ENCODE measurements around the gene RUNX2.

The RUNX2 gene

DNA sequence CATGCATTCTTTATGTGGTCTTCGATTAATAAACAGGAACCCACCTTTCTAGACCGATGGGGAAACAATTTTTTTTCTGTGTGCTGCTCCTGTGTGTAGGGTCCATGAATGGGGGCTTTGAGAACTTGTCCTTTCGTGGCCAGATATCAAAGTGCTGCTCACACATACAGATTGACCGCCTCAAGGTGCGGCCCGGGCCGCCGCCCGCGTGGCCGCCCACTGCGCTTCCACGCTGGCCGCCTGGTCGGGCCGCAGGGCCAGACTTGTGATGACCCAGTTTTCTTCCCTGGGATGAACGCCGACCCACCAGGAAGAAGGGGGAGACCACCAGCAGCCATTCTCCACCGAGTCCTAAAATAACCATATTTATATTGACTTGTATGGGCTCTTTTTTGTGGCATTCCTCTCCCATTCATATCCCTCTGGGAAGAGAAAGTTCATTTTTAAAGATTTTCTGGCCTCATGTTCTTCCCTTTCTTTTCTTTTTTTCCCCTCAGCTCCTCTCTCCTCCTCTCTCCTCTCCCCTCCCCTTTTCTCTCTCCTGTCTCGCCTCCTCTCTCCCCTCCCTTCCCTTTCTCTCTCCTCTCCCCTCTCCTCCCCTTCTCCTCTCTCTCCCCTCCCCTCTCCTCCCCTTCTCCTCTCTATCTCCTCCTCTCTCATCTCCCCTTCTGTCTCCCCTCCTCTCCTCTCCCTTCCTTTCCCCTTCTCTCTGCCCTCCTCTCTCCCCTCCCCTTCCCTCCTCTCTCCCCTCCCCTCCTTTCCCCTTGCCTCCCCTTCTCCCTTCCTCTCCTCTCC is 314.4 kb downstream of the RUNX2 start:
- Histone ChIP-seq H3K9ac (ENCODE audit: low read length) (no peak overlapping the region), H3K9me3 (ENCODE audit: control insufficient read depth, low read depth, low read length) (no peaks in the 10 kb centered on the region), H3K36me3 (ENCODE audit: control insufficient read depth, low read depth, low read length) (no peaks in the 10 kb centered on the region), H3K4me1 (ENCODE audit: control insufficient read depth, low read depth, low read length) (no peaks in the 10 kb centered on the region), H3K27me3 (ENCODE audit: control insufficient read depth, insufficient read depth, low read length) (no peaks in the 10 kb centered on the region), H3K4me3 (ENCODE audit: low read length) (no peak overlapping the region), H3K27ac (ENCODE audit: low read length) (no peak overlapping the region)

DNA sequence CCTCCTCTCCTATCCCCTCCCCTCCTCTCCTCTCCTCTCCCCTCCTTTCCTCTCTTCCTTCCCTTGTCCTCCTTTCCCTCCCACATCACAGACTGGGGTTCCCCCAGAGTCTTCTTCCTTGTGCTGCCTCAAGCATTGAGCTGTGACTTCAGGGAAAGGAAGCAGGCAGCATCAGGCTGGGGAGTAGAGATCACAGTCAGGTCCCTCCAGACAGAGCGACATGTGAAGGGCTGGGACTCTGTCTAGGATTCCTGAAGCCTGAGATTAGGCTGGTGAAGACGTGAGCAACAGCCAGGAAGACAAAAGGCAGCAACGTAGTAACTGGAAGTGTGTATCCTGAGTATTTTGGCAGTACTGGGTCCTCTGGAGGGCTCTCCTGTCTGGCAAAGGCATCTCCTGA is 315.0 kb downstream of the RUNX2 start:
- no peak overlapping the region for H3K4me3 ChIP-seq (ENCODE audit: low read length)
- H3K4me1 ChIP-seq (ENCODE audit: control insufficient read depth, low read depth, low read length) = no peaks in the 10 kb centered on the region
- no peak overlapping the region for H3K9ac ChIP-seq (ENCODE audit: low read length)
- no peaks in the 10 kb centered on the region for H3K9me3 ChIP-seq (ENCODE audit: control insufficient read depth, low read depth, low read length)
- no peak overlapping the region for H3K27ac ChIP-seq (ENCODE audit: low read length)
- no peaks in the 10 kb centered on the region for H3K36me3 ChIP-seq (ENCODE audit: control insufficient read depth, low read depth, low read length)
- no peaks in the 10 kb centered on the region for H3K27me3 ChIP-seq (ENCODE audit: control insufficient read depth, insufficient read depth, low read length)

DNA sequence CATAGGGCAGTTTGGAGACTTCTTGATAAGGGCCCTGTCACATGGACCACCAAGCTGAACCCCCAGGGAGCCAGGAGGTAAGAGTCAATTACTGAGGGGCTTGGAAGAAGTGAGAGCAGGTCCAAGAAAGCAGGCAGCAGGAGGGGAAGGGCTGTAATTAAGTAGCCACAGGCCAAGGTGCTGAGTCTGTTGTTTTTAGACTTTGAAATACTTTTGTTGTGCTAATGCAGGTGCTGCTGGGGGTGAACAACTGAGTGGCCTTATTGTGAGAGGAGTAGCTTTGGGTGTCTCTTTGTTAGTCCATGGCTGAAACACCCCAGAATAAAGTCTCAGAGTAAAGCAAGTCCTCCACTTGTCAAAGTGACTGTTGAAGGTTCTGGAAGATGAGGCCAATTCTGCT is 316.6 kb downstream of the RUNX2 start:
- no peaks in the 10 kb centered on the region for H3K36me3 ChIP-seq (ENCODE audit: control insufficient read depth, low read depth, low read length)
- H3K9me3 ChIP-seq (ENCODE audit: control insufficient read depth, low read depth, low read length) = no peaks in the 10 kb centered on the region
- H3K27me3 ChIP-seq (ENCODE audit: control insufficient read depth, insufficient read depth, low read length) = no peaks in the 10 kb centered on the region
- no peak overlapping the region for H3K9ac ChIP-seq (ENCODE audit: low read length)
- H3K4me1 ChIP-seq (ENCODE audit: control insufficient read depth, low read depth, low read length) = no peaks in the 10 kb centered on the region
- no peak overlapping the region for H3K27ac ChIP-seq (ENCODE audit: low read length)
- H3K4me3 ChIP-seq (ENCODE audit: low read length) = no peak overlapping the region

DNA sequence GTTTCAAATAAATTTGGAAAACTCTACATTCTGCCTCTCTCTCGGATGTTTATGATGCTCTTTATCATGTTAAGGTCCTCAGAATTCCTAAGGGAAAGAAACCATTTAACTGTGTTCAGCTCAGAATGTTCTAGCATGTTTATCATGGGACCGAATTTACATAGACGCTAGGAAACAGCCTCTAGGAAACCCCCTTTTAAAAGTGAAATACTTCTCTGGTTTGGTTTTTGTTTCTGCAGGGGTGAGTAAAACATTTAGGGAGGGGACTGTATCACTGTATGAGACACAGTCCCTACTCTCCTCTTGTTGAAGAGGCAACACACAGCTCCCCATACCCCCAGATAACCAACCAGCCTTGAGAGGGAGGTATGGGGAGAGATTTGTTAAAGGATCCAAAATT is 317.2 kb downstream of the RUNX2 start:
- Histone ChIP-seq H3K9ac (ENCODE audit: low read length) (no peak overlapping the region), H3K36me3 (ENCODE audit: control insufficient read depth, low read depth, low read length) (no peaks in the 10 kb centered on the region), H3K27me3 (ENCODE audit: control insufficient read depth, insufficient read depth, low read length) (no peaks in the 10 kb centered on the region), H3K4me3 (ENCODE audit: low read length) (no peak overlapping the region), H3K27ac (ENCODE audit: low read length) (no peak overlapping the region), H3K4me1 (ENCODE audit: control insufficient read depth, low read depth, low read length) (no peaks in the 10 kb centered on the region), H3K9me3 (ENCODE audit: control insufficient read depth, low read depth, low read length) (no peaks in the 10 kb centered on the region)

DNA sequence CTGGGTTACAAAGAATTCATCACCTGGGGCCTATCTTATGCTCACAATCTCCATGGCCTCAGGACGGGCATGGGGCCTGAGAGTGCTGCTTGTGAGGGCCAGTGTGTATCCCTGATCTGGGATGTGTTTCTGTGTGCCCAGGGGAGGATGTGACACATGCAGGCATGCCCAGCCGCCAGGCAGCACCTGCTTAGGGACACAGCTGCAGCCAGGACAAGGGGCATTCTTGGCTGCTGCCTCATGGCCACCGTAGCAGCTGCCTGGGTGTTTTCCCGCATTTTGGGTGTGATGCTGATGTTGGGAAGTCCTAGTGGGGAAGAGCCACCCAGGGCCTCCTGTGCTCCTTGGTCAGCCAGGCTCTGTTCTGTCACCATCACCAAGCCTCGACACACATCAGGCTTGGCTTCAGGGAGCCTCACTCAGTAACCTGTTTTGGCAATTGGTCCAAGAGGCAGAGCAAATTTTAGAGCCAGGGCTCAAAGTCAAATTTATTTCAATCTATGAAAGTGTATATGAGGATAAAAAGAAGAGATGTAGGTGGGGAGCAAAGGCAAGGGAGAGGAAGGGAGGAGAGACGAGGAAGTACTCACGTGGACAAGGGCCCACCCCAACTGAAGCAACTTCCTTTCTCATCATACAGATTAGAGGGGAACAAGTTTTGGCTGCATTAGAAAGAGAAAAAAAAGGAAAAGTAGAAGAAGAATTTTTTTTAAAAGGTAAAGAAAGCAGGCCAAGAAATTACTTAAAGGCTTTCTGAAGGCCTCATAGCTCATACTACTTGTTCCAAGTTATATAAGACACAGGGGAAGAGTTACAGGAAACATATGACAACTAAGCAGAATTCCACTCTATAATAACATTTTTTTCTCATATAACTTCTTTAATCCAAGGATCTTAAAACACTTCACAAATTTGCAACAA is 319.5 kb downstream of the RUNX2 start:
- Histone ChIP-seq H3K36me3 (ENCODE audit: control insufficient read depth, low read depth, low read length) (no peaks in the 10 kb centered on the region), H3K4me3 (ENCODE audit: low read length) (no peak overlapping the region), H3K9me3 (ENCODE audit: control insufficient read depth, low read depth, low read length) (no peaks in the 10 kb centered on the region), H3K27me3 (ENCODE audit: control insufficient read depth, insufficient read depth, low read length) (no peaks in the 10 kb centered on the region), H3K27ac (ENCODE audit: low read length) (no peak overlapping the region), H3K4me1 (ENCODE audit: control insufficient read depth, low read depth, low read length) (no peaks in the 10 kb centered on the region), H3K9ac (ENCODE audit: low read length) (no peak overlapping the region)

DNA sequence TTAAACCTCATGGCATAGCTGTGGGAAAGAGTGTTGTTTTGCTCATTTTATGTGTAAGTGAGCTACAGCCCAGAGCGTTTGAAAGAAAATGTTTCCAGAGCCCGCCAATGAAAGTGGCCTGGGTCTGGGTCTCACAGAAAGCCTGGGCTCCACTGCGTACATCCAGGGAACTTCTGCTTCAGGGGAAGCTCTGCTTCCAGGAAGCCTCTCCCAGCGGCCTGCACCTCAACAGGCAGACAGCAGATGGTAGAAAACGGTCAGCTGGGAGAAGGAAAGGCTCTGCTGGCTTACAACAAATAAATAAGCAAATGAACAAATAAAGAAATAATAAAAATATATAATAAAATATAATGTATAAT is 320.1 kb downstream of the RUNX2 start:
- H3K9me3 ChIP-seq (ENCODE audit: control insufficient read depth, low read depth, low read length) = no peaks in the 10 kb centered on the region
- no peaks in the 10 kb centered on the region for H3K4me1 ChIP-seq (ENCODE audit: control insufficient read depth, low read depth, low read length)
- H3K36me3 ChIP-seq (ENCODE audit: control insufficient read depth, low read depth, low read length) = no peaks in the 10 kb centered on the region
- H3K9ac ChIP-seq (ENCODE audit: low read length) = no peak overlapping the region
- no peaks in the 10 kb centered on the region for H3K27me3 ChIP-seq (ENCODE audit: control insufficient read depth, insufficient read depth, low read length)
- H3K27ac ChIP-seq (ENCODE audit: low read length) = no peak overlapping the region
- H3K4me3 ChIP-seq (ENCODE audit: low read length) = no peak overlapping the region

DNA sequence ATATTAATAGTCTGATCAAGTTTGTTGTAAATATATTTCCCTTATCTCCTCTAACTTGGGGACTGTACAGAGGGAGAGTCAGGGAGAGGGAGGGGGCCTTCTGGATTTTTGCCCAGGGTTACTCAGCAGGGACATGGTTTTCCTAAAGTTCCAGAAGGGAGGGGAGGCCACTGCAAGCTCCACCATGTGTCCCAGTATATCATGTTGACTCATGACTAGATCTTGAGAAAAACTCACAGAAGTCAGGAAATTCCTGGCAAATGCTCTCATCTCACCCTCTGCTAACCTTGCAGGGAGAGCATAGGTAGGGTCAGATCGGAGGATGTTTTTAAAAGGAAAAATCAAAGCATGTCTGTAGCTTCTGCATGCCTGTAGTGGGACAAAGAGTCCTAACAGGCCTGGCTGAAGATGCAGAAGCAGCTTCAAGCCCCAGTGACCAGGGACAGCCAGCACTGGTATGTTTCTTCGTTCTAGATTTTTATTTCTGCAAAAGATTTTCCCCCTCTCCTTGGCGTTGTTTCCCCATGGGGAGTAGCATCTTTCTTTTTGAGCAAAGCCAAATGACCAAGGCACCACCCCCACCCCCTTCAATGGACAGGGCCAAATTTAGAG is 322.5 kb downstream of the RUNX2 start:
- Histone ChIP-seq H3K27ac (ENCODE audit: low read length) (no peak overlapping the region), H3K9me3 (ENCODE audit: control insufficient read depth, low read depth, low read length) (no peaks in the 10 kb centered on the region), H3K4me1 (ENCODE audit: control insufficient read depth, low read depth, low read length) (no peaks in the 10 kb centered on the region), H3K27me3 (ENCODE audit: control insufficient read depth, insufficient read depth, low read length) (no peaks in the 10 kb centered on the region), H3K9ac (ENCODE audit: low read length) (no peak overlapping the region), H3K36me3 (ENCODE audit: control insufficient read depth, low read depth, low read length) (no peaks in the 10 kb centered on the region), H3K4me3 (ENCODE audit: low read length) (no peak overlapping the region)

DNA sequence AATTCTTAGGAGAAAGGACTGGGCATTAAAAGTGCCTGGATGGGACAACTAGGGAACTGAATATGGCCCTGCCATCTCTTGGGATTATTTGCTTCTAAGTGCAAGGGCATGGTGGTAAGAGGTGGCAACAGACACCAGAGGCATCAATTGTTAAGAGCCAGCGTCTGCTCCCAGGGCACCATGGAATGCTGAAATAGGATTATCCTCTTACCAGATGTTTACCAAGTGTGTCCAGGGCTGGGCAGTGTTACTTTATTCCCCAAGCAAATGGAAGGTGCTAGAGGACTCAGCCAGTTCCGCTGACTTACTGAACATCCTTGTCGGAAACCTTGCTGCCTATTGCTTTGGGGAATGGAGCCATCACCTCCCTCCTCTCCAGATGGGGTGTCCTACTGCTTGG is 323.2 kb downstream of the RUNX2 start:
- H3K36me3 ChIP-seq (ENCODE audit: control insufficient read depth, low read depth, low read length) = no peaks in the 10 kb centered on the region
- H3K9ac ChIP-seq (ENCODE audit: low read length) = no peak overlapping the region
- H3K27ac ChIP-seq (ENCODE audit: low read length) = no peak overlapping the region
- H3K9me3 ChIP-seq (ENCODE audit: control insufficient read depth, low read depth, low read length) = no peaks in the 10 kb centered on the region
- H3K27me3 ChIP-seq (ENCODE audit: control insufficient read depth, insufficient read depth, low read length) = no peaks in the 10 kb centered on the region
- H3K4me3 ChIP-seq (ENCODE audit: low read length) = no peak overlapping the region
- no peaks in the 10 kb centered on the region for H3K4me1 ChIP-seq (ENCODE audit: control insufficient read depth, low read depth, low read length)

DNA sequence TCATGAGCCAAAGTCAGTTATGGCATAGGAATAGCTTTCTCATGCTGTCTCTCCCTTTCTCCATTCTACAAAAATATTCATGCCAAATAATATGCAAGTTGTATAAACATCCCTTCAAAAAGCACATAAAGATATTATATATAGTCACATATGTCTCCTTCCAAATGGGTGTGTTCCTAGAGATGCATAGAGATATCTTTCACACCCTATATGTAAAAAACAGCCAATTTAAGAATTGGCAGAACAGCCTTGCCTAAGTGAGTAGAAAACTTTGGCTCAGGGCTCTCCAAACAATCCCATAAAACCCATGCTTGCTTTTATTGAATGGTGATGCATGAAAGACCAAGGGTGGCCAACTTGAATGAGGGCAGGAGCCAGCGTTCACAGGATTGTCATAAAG is 324.3 kb downstream of the RUNX2 start:
- H3K4me3 ChIP-seq (ENCODE audit: low read length) = no peak overlapping the region
- H3K4me1 ChIP-seq (ENCODE audit: control insufficient read depth, low read depth, low read length) = no peaks in the 10 kb centered on the region
- H3K9me3 ChIP-seq (ENCODE audit: control insufficient read depth, low read depth, low read length) = no peaks in the 10 kb centered on the region
- no peak overlapping the region for H3K9ac ChIP-seq (ENCODE audit: low read length)
- H3K27me3 ChIP-seq (ENCODE audit: control insufficient read depth, insufficient read depth, low read length) = no peaks in the 10 kb centered on the region
- H3K36me3 ChIP-seq (ENCODE audit: control insufficient read depth, low read depth, low read length) = no peaks in the 10 kb centered on the region
- H3K27ac ChIP-seq (ENCODE audit: low read length) = no peak overlapping the region

DNA sequence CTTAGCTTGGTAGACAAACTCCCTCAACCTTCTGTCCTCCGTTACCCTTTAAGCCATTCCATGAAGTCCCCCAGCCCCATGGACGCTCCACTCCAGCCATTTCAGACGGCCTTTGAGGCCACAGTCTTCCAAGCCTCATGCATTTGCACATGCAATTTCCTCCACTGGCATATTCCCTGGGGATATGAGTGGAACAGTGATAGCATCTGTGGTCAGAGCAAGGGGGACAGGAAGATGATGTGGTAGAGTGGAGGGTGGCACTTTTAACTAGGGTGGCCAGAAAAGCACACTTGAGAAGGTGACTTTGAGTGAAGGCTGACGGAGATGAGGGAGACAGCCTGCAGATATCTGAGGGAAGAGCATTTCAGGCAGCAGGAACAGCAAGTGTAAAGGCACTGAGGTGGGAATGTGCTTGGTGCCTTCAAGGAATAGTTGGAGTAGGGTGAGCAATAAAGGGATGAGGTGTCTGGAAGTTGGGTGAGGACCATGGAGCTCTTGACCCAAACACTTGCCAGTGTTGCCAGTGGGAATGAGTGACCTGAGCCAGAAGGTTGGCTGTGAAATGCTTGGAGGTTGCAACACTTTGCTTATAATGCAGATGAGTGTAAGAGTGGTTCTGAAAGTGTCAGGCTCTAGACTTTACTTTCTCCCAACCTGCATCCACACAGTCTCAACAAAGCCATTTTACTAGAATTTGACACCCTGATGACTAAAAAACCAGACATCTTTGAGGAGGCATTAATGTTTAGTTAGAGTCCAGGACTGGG is 325.2 kb downstream of the RUNX2 start:
- no peak overlapping the region for H3K4me3 ChIP-seq (ENCODE audit: low read length)
- H3K9ac ChIP-seq (ENCODE audit: low read length) = no peak overlapping the region
- H3K27ac ChIP-seq (ENCODE audit: low read length) = no peak overlapping the region
- no peaks in the 10 kb centered on the region for H3K27me3 ChIP-seq (ENCODE audit: control insufficient read depth, insufficient read depth, low read length)
- no peaks in the 10 kb centered on the region for H3K36me3 ChIP-seq (ENCODE audit: control insufficient read depth, low read depth, low read length)
- H3K4me1 ChIP-seq (ENCODE audit: control insufficient read depth, low read depth, low read length) = no peaks in the 10 kb centered on the region
- H3K9me3 ChIP-seq (ENCODE audit: control insufficient read depth, low read depth, low read length) = no peaks in the 10 kb centered on the region

DNA sequence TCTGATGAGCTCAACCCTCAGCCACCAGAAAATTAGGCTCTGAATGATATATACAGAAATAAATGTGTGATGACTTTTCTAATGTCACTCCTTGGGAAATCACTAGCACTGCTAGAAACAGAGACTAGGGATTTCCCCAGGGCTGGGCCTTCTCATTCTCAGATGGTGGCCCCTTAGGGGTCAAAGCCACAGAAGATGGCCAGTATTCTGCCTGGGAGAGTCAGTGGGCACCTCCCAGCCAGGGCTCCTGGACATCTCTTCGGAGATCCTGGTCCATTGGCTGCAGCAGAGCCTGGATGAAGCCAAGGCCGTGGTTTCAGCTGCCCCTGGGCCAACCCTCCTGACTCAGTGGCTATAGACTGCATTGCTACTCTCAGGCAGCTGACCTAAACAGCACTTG is 326.5 kb downstream of the RUNX2 start:
- Histone ChIP-seq H3K36me3 (ENCODE audit: control insufficient read depth, low read depth, low read length) (no peaks in the 10 kb centered on the region), H3K9me3 (ENCODE audit: control insufficient read depth, low read depth, low read length) (no peaks in the 10 kb centered on the region), H3K9ac (ENCODE audit: low read length) (no peak overlapping the region), H3K4me3 (ENCODE audit: low read length) (no peak overlapping the region), H3K27ac (ENCODE audit: low read length) (no peak overlapping the region), H3K27me3 (ENCODE audit: control insufficient read depth, insufficient read depth, low read length) (no peaks in the 10 kb centered on the region), H3K4me1 (ENCODE audit: control insufficient read depth, low read depth, low read length) (no peaks in the 10 kb centered on the region)

Data from iPS-18a (cell line).